Measurements from ENCODE around the gene ZNRD2. TPM values are rescaled to one million over a fixed set of nuclear protein-coding genes. Genes with fewer than 3 reads are reported as not detected.

ZNRD2 gene
- total RNA-seq, 4 donors from 2014 or later, result 24.2 to 66.2 (median 35.1) TPM

DNA sequence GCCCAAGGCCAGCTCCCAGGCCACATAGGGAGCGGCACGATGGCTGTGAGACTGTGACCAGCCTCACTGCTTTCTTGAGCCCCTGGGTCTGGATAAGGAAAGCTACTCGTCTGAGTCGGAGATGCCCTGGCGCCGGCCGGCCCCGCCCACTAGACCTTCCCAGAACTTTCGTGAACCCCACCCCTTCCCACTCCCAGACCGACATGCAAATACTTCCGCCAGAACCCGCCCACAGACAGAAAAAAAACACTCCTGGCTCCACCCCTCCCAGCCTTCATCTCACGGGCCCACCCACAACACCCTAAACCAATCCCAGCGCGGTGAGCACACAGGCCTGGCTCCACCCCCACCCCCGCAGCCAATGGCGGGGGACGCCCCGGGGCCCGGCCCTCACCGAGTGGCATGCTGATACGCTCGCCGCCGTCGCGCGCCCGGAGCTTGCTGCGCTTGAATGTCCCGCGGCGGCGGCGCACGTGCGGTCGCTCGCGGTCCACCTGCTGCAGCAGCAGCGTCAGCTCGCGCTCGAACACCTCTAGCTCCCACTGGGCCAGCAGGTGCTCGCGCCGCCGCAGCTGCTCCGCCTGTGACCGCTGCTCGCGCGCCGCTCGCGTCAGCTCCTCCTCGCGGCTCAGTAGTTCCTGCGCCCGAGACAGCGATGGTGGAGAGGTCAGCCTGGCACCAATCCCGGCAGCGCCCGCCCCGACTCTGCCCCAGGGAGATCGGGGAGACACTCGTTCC, 36.8 kb downstream of the ZNRD2 start:
- TF ChIP-seq, protein P1, sequence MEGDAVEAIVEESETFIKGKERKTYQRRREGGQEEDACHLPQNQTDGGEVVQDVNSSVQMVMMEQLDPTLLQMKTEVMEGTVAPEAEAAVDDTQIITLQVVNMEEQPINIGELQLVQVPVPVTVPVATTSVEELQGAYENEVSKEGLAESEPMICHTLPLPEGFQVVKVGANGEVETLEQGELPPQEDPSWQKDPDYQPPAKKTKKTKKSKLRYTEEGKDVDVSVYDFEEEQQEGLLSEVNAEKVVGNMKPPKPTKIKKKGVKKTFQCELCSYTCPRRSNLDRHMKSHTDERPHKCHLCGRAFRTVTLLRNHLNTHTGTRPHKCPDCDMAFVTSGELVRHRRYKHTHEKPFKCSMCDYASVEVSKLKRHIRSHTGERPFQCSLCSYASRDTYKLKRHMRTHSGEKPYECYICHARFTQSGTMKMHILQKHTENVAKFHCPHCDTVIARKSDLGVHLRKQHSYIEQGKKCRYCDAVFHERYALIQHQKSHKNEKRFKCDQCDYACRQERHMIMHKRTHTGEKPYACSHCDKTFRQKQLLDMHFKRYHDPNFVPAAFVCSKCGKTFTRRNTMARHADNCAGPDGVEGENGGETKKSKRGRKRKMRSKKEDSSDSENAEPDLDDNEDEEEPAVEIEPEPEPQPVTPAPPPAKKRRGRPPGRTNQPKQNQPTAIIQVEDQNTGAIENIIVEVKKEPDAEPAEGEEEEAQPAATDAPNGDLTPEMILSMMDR (IDR thresholded peaks at IDR 0.05; ENCODE audit: low read depth), result no peak

DNA sequence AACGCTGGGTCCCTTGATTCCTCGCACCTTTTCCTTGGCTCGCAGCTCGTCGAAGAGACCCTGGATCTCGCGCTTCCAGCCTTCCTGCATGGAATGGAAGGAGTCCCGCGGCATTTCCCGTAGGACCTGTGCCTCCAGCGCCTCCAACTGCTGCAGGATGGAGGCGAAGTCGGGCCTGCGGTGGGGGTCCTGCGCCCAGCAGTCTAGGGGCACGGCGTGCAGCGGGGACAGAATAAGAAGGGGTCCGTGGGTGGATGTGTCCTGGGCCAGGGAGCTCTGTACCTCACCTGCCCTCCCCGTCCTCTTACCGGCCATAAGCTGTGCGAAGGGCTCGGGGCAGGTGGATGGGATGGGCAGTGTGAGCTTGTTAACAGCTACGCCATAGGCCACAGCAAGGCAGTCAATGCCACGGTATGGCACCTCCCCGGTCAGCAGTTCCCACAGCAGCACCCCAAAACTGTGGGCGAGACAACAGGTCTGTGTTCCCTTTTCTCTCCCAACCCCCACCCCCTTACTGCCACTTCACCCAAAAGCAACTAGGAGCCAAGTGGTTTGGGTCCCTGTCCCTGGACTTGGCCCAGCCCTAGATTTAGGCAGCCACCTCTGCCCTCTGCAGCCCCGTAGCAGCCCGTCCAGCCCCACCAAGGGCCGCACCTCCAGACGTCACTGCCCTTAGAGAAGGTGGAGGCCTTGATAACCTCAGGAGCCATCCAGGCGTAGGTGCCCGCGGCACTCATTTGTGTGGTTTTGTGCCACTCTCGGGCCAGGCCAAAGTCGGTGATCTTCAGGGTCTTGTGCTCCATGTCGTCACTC, 37.5 kb downstream of the ZNRD2 start:
- TF ChIP-seq, protein P1 (IDR thresholded peaks at IDR 0.05; ENCODE audit: low read depth), result no peak

DNA sequence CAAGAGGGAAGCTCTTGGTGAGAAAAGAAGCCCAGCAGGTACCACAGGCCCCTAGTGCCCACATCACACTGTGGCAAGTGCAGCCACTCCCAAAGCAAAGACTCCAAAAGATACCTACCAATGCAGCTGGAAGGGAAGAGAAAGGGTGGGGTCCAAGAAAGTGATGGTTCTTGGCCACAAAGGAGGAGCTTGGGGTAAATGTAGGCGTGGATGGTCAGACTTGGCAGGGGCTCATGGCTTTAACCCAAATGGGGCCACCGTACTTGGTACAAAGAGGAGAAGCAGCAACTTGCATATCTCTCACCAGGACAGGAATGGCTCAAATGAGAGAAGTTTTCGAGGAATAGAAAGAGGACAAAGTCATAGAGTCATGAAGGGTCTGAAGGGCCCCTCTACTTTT, 39.0 kb downstream of the ZNRD2 start:
- TF ChIP-seq, protein P1 (IDR thresholded peaks at IDR 0.05; ENCODE audit: low read depth), result no peak

GRCh38 chr11:65609665-65610064, 39.4 kb downstream of the ZNRD2 start:
- TF ChIP-seq, protein P1 (IDR thresholded peaks at IDR 0.05; ENCODE audit: low read depth), result no peak

DNA sequence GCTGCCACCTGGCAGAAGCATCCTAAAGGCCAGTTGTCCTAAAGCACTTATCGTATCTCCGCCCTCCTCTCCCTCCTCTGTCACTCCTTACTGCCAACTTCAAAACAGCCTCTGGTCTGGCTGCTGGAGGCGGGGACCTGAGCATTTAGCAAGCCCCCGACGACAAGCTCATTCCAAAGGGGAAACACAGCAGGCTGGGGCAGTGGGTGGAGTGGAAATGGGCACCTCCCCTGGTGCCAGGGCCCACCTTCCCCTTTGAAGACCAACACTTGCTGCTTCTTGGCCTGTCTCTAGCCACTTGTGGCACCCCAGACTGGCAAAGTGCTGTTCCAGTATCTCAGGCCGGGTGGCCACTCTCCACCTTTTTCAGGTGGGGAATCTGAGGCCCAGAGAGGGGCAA, 40.1 kb downstream of the ZNRD2 start:
- TF ChIP-seq, protein P1 (IDR thresholded peaks at IDR 0.05; ENCODE audit: low read depth), result no peak

- TF ChIP-seq, protein P1 (IDR thresholded peaks at IDR 0.05; ENCODE audit: low read depth), result no peak
These were observed 40.9 kb downstream of the ZNRD2 start for GRCh38 chr11:65611028-65611757.

All from subcutaneous adipose tissue (tissue), 4 donors.